GM21526 (cell line): ENCODE results near the gene STH.

Source experiments
- ATAC-seq: cut with Tn5 transposase; IDR thresholded peaks from one replicate; pipeline ENCODE4 v1.9.1; 2021; ENCODE audit warnings: moderate library complexity; ENCODE audit not compliant: unreplicated experiment, low FRiP score

Gene STH

GRCh38 chr17:45982791-45983613 lies 16.0 kb upstream of the STH start:
- ATAC-seq = no peak

DNA sequence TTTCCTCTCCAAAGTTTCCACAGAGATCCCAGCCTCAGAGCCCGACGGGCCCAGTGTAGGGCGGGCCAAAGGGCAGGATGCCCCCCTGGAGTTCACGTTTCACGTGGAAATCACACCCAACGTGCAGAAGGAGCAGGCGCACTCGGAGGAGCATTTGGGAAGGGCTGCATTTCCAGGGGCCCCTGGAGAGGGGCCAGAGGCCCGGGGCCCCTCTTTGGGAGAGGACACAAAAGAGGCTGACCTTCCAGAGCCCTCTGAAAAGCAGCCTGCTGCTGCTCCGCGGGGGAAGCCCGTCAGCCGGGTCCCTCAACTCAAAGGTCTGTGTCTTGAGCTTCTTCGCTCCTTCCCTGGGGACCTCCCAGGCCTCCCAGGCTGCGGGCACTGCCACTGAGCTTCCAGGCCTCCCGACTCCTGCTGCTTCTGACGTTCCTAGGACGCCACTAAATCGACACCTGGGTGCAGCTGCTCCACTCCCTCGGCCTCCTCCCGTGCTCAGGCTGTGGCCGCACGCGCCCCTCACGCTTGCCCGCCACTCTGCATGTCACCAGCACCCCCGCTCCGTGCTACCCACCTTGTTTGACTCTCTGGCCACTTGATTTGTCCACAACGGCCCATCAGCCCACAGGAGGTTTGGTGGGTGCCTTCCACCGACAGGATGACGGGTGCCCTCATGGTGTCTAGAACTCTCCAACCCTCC lies 15.3 kb upstream of the STH start:
- ATAC-seq = no peak

- ATAC-seq = no peak
These were observed 14.7 kb upstream of the STH start for GRCh38 chr17:45984368-45984767.

GRCh38 chr17:45985447-45985846 lies 13.6 kb upstream of the STH start:
- no peak for ATAC-seq

DNA sequence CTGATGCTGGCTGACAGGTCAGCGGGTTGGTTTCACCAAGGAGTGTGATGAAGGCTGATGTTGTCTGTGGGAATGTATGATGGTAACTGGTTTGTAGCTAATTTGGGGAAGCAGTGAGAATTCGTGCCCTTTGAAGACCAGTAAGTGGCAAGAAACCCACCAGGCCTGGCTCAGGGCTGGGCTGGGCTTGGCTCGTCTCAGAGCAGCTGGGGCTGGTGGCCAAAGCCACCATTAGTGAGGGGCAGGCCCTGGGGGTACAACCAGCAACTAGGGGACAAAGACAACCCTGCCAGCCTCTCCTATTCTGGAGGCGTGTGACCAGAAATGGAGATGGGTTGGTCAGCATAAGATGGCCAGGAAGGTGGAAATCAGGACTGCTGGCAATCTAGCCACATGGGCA lies 13.0 kb upstream of the STH start:
- ATAC-seq = no peak

DNA sequence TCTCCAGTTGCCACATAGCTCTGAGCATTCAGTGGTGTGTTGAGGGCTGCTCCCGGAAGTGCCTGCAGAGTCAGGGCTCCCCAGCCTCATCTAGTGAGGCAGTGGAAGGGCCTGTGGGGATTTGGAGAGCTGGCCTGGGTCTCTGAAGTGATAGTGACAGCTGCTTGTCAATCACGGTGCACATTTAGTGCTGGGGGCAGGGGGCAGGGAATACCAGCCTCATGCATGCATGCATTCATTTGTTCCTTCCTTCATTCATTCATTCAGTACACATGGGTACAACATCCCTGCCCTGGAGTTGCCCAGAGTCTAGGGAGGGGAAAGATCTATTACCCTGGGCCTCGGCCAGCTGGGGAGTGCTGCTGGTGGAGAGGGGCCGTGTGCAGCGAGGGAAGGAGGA lies 11.3 kb upstream of the STH start:
- ATAC-seq = no peak

GRCh38 chr17:45989759-45990158 lies 9.3 kb upstream of the STH start:
- ATAC-seq = no peak

DNA sequence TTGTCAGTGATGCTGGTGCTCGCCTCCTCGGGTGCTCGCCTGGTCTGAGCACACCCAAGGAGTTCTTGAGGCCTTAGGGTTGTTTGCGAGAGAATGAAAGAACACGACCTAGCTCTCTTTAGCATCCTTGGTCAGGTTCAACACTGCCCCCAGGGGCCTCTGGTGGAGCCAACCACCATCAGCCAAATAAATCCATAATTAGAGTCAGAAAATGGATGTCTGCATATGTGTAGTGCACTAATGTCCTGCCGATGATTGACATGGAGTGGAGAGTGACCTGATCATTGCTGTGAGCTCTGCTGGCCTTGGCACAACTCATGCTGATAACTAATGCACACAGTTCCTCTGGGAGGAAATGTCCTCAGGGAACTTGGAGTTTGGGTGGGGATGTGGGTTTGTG lies 8.2 kb upstream of the STH start:
- ATAC-seq = no peak

GRCh38 chr17:45991341-45991740 lies 7.7 kb upstream of the STH start:
- ATAC-seq = no peak

DNA sequence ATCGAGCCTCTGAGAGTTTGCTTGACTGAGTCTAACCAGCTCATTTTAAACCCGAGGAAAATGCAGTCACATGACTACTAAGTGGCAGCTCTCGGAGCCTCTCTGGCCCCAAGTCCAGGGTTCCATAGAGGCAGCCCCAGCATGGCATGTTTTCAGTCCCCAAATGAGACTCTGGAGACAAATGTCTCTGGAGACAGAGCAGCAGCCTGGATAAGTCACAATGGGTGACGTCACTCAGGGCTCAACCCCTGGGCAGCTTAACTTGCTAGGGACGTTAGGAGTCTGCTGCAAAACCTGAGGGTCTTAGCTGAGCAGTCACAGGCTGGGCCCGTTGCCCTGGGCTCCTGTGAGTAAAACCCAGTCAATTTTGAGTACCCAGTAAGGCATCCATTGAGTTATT lies 6.9 kb upstream of the STH start:
- no peak for ATAC-seq

DNA sequence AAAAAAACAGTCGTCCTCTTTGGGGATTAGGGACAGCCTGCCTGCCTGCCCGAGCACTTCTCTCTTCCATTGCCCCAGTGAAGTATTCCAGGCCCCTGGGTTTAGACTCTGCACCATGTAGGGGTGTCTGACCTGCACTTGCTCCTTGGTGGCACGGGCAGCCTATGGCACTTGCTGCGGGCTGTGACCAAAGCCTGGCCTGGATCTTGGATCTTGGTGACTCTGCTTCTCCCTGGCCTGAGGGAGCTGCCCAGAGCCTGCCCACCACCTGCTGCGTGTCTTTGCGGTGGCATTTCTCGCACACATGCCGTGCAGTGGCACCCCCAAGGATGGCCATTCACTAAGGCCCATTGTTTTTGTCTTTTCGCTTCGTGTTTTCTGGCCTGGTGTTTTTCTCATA lies 6.1 kb upstream of the STH start:
- ATAC-seq = no peak

DNA sequence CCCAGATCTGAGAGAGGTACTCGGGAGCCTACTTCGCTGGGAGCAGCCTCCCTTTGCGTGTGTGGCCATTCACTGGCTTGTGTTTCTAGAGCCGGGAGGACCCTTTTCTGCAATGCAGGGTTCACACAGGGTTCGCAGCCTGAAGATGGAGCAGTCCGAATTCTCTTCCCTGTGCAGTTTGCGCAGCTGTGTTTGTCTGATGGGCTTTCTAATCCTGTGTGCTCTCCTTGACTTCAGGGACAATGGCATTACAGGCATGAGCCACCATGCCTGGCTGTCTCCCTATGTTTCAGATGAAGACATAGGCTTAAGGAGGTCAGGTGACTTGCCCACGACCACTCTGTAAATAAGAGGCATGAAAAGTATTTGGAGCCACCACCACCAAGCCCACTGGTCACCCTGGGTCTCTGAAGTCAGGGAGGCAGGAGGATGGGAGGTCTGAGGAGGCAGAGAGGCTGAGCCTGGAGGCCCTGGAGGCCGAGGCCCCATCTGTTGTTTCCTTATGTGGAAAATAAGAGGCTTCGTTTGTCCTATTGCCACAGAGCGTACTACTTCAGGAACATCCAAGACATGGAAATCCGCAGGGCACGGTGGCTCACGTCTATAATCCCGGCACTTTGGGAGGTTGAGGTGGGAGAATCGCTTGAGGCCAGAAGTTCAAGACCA lies 5.0 kb upstream of the STH start:
- ATAC-seq = no peak

DNA sequence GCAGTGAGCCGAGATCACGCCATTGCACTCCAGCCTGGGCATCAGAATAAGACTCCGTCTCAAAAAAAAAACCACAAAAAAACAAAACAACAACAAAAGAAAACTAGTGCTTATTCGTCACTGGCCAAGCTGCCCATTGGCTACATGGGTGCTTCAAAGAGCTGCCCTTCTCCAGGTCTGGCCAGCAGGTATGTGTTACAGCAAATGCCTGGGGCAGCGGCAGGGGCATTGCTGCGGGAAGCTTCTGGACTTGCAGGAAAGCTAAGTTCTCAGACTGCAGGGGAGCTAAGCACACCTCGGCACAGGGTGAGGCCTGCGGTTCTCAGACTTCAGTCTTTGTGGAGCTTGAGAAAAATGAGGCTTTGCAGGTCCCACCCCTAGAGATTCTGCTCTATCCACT lies 4.1 kb upstream of the STH start:
- no peak for ATAC-seq

- no peak for ATAC-seq
These were observed 3.3 kb upstream of the STH start for GRCh38 chr17:45995627-45996270.

- ATAC-seq = no peak
These were observed 2.6 kb upstream of the STH start for GRCh38 chr17:45996282-45996937.

DNA sequence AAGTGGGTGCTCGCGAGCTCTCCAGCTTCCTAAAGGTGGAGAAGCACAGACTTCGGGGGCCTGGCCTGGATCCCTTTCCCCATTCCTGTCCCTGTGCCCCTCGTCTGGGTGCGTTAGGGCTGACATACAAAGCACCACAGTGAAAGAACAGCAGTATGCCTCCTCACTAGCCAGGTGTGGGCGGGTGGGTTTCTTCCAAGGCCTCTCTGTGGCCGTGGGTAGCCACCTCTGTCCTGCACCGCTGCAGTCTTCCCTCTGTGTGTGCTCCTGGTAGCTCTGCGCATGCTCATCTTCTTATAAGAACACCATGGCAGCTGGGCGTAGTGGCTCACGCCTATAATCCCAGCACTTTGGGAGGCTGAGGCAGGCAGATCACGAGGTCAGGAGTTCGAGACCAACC lies 1.9 kb upstream of the STH start:
- no peak for ATAC-seq

GRCh38 chr17:45997624-45998023 lies 1.4 kb upstream of the STH start:
- no peak for ATAC-seq

GRCh38 chr17:45999900-46000290 lies 845 bp downstream of the STH start:
- no peak for ATAC-seq

DNA sequence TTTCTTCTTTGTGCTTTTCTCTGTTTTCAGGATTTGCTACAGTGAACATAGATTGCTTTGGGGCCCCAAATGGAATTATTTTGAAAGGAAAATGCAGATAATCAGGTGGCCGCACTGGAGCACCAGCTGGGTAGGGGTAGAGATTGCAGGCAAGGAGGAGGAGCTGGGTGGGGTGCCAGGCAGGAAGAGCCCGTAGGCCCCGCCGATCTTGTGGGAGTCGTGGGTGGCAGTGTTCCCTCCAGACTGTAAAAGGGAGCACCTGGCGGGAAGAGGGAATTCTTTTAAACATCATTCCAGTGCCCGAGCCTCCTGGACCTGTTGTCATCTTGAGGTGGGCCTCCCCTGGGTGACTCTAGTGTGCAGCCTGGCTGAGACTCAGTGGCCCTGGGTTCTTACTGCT lies 1.2 kb downstream of the STH start:
- no peak for ATAC-seq

GRCh38 chr17:46000757-46001156 lies 1.7 kb downstream of the STH start:
- ATAC-seq = no peak
